ENCODE results near the gene HDAC11.
"Not testable (repeated sequence)": the region's sequence is repeated elsewhere in the genome, so short reads cannot be mapped to it uniquely, and the experiment has no call there.

HDAC11 gene

GRCh38 chr3:13506680-13507079, 26.6 kb downstream of the HDAC11 start:
- DNase-seq (ENCODE audit: low read depth, low spot score), result no peak

- DNase-seq (ENCODE audit: low read depth, low spot score), result no peak
Measured at GRCh38 chr3:13507247-13507569, 27.1 kb downstream of the HDAC11 start.

GRCh38 chr3:13507570-13508339, 27.6 kb downstream of the HDAC11 start:
- DNase-seq (ENCODE audit: low read depth, low spot score), result no peak

GRCh38 chr3:13508496-13508895, 28.4 kb downstream of the HDAC11 start:
- no peak for DNase-seq (ENCODE audit: low read depth, low spot score)

GRCh38 chr3:13509059-13509815, 29.1 kb downstream of the HDAC11 start:
- no peak for DNase-seq (ENCODE audit: low read depth, low spot score)

- DNase-seq (ENCODE audit: low read depth, low spot score), result no peak
Measured at GRCh38 chr3:13509816-13510192, 29.7 kb downstream of the HDAC11 start.

GRCh38 chr3:13512451-13512850, 32.3 kb downstream of the HDAC11 start:
- DNase-seq (ENCODE audit: low read depth, low spot score), result no peak

- DNase-seq (ENCODE audit: low read depth, low spot score), result no peak
Measured at GRCh38 chr3:13513051-13513912, 33.2 kb downstream of the HDAC11 start.

- no peak for DNase-seq (ENCODE audit: low read depth, low spot score)
Measured at GRCh38 chr3:13513913-13514517, 33.9 kb downstream of the HDAC11 start.

- no peak for DNase-seq (ENCODE audit: low read depth, low spot score)
Measured at GRCh38 chr3:13514639-13515435, 34.7 kb downstream of the HDAC11 start.

- no peak for DNase-seq (ENCODE audit: low read depth, low spot score)
Measured at GRCh38 chr3:13515786-13516759, 36.0 kb downstream of the HDAC11 start.

- DNase-seq (ENCODE audit: low read depth, low spot score), result no peak
Measured at GRCh38 chr3:13516760-13517135, 36.6 kb downstream of the HDAC11 start.

GRCh38 chr3:13517253-13517977, 37.3 kb downstream of the HDAC11 start:
- no peak for DNase-seq (ENCODE audit: low read depth, low spot score)

GRCh38 chr3:13518516-13518953, 38.4 kb downstream of the HDAC11 start:
- no peak for DNase-seq (ENCODE audit: low read depth, low spot score)

GRCh38 chr3:13519006-13519791, 39.1 kb downstream of the HDAC11 start:
- no peak for DNase-seq (ENCODE audit: low read depth, low spot score)

- DNase-seq (ENCODE audit: low read depth, low spot score), result no peak
Measured at GRCh38 chr3:13520326-13520880, 40.3 kb downstream of the HDAC11 start.

- no peak for DNase-seq (ENCODE audit: low read depth, low spot score)
Measured at GRCh38 chr3:13521309-13521708, 41.2 kb downstream of the HDAC11 start.

- not testable (repeated sequence) for DNase-seq (ENCODE audit: low read depth, low spot score)
Measured at GRCh38 chr3:13521749-13522148, 41.6 kb downstream of the HDAC11 start.
